ENCODE data around the gene NDUFS1.

DNA sequence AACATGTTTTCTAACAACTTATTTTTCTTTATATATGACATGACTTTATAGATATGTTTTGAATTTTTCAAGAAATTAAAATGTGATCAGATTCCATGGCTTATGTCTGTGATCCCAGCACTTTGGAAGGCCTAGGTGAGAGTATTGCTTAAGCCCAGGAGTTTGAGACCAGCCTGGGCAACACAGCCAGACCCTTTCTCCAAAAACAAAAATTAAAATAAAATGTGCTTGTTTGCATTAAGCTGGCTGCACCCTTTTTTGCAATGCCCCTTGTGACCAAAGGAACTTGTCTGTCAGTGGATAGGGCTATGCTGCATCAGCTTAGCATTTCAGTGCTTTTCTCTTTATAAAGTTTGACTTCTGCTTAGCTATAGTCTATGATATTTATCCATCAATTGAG, 71.0 kb downstream of the NDUFS1 start:
- TF ChIP-seq POLR2A (IDR thresholded peaks at IDR 0.05) = no peak
- TF ChIP-seq, protein P1, sequence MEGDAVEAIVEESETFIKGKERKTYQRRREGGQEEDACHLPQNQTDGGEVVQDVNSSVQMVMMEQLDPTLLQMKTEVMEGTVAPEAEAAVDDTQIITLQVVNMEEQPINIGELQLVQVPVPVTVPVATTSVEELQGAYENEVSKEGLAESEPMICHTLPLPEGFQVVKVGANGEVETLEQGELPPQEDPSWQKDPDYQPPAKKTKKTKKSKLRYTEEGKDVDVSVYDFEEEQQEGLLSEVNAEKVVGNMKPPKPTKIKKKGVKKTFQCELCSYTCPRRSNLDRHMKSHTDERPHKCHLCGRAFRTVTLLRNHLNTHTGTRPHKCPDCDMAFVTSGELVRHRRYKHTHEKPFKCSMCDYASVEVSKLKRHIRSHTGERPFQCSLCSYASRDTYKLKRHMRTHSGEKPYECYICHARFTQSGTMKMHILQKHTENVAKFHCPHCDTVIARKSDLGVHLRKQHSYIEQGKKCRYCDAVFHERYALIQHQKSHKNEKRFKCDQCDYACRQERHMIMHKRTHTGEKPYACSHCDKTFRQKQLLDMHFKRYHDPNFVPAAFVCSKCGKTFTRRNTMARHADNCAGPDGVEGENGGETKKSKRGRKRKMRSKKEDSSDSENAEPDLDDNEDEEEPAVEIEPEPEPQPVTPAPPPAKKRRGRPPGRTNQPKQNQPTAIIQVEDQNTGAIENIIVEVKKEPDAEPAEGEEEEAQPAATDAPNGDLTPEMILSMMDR (IDR thresholded peaks at IDR 0.05) = no peak
